ENCODE data around the gene SPTB. TPM values are rescaled to one million over a fixed set of nuclear protein-coding genes. Genes with fewer than 3 reads are reported as not detected.

Gene SPTB
- total RNA-seq, 1 experiment from 2014 or later = 0.10 TPM

DNA sequence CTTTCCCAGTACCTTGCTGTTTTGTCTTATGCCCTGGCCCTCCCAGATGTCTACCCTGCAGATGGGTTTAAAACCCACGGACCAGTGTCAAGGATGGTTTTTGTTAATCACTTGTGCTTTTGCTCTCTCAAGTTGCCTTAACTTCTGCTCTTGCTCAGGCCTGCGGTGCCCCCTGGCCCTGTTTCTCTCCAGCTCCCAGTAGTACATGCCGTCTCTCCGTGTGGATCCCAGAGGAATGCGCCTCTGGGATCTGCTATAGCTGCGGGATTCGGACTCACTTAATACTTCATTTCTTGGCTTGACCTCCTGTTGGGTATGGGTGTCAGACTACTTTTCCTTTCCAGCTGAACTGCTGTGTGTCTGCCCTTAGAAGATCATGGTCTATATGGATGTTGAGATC, 160.9 kb downstream of the SPTB start:
- DNase-seq (ENCODE audit: extremely low read depth, low read depth) = no peak

- DNase-seq (ENCODE audit: extremely low read depth, low read depth) = no peak
Measured at GRCh38 chr14:64717870-64718269, 161.8 kb downstream of the SPTB start.

DNA sequence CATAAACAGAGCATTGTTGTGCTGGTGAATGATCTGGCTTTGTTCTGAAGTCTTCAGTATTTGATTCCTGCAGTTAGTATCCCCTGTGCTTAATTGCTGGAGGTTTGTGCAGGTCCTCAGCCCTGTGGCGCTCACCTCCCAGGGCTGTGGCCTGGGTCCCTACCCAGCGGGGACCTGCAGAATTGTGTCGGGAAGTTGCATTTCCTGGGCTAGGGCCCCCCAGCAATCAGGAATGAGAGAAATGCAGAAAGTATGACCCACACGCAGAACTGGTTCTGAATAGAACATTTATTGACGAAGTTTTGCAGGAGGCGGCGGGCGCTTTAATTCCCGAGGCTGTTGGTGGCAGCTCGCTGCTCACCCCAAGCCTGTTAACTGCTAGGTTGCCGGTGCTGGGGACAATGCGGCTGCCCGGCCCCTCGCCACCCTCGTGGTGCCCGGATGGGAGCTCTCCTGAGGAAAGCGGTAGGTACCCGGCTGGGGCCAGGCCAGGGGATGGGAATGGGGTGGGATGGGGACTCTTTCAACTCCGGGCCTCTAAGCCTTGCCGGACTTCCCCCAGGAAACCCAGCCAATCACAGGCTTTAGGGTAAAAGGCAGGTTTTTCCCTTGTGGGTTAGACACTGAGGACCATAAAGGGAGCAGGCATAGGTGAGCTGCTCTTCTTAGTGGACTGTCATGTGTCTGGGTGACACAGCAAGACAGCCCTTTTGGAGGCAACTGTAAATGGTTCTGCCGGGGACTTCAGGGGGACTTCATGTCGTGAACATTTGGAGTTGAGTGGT, 163.9 kb downstream of the SPTB start:
- DNase-seq (ENCODE audit: extremely low read depth, low read depth) = no peak

- no peak for DNase-seq (ENCODE audit: extremely low read depth, low read depth)
Measured at GRCh38 chr14:64715146-64715627, 164.5 kb downstream of the SPTB start.

DNA sequence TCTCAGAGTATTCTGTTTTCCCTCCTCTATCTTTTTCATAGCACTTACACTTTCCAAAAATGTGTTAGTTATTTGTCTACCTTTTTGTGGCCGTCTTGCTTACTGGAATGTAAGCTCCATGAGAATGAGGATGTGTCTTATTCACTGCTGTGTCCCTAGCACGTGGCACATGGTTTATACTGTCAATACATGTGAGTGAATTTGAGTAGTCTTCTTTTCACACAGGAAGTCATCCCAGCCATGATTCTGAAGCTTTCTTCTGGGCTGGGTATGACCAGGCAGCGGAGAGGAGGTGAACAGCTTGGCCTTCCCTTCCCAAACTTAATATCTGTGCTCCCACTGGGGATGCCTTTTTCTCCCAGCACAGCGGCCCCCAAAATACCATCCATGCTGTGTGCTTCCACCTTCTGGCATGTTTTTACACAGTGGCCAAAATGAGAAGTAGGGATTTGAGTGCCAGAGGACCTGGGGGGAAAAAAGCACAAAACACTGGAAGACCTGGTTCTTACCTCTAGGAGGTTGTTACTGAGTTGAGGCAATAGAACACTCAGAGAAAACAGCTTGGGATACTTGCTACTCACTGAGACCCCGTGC, 165.2 kb downstream of the SPTB start:
- no peak for DNase-seq (ENCODE audit: extremely low read depth, low read depth)

DNA sequence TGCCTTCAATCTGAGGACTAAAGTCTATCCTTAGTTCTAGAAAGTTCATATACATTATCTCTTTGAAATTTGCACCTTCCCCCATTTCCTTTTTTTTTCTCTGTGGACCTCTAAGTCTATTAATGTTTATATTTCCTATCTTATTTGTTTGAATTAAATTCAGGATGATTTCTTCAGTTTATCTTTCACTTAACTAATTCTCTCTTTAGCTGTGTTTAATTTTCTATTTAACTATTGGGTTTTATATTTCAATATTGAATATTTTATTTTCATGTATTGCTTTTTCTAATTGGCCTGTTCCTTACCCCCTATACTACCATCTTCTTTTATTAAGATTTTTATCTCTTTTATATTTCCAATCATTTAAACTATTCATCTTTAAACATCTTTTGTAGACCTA, 166.0 kb downstream of the SPTB start:
- no peak for DNase-seq (ENCODE audit: extremely low read depth, low read depth)

- no peak for DNase-seq (ENCODE audit: extremely low read depth, low read depth)
Measured at GRCh38 chr14:64711039-64711438, 168.7 kb downstream of the SPTB start.

DNA sequence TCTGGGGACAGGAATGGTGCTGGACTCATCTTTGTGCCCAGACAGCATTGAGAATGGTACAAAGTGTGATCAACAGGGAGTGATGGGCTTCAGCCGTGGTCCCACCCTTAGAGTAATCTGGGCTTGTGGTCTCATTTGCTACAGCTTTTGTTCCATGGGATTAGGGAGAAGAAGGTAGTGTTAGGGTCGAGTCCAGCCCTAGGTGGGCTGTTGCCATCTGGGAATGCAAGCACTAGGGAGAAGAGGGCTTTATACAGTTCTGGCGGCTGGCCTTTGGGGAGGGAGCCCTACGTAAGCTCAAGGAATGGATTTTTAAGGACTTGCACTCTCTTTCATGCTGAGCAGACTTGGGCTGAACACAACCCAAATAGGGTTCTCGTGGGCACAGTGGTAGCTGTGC, 170.6 kb downstream of the SPTB start:
- DNase-seq (ENCODE audit: extremely low read depth, low read depth) = no peak

DNA sequence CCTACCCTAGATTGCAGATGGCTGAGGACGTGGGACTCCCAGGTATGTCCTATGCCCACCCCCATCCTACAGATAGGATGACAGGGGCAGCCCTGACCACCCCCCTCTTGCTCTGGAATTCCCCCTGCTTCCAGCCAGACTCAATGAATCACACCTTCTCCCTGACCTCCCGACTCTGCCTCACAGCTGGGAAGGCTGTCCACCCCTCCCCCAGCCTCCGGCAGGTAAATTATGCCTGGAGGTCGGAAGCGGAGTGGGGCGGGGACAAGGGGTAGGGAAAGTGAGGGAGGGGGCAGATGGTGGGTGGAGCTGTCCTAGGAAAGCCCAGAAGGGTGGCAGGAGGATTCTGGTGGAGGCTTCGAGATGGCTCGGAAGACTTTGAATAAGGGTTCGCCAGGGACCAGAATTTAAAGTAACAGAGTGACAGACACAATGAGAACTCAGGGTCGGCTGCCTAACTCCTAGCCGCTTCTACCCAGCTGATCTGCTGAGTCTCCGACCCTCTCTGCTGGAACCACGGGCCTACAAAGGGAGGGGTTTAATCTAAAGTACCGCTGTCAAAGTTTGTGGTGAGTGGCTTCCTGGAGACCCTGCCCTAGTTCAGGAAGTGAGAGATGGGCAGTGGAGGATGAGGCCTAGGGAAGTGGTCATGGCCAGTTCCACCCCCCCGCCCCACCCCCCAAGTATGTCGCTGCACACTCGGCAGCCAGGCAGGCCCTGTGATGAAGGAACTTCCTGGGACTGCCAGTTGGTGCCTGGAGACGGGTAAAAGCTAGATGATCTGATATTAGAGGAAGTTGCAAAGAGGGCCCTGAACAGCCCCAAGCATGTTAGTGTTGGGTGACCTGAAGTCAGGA, 171.3 kb downstream of the SPTB start:
- no peak for DNase-seq (ENCODE audit: extremely low read depth, low read depth)

DNA sequence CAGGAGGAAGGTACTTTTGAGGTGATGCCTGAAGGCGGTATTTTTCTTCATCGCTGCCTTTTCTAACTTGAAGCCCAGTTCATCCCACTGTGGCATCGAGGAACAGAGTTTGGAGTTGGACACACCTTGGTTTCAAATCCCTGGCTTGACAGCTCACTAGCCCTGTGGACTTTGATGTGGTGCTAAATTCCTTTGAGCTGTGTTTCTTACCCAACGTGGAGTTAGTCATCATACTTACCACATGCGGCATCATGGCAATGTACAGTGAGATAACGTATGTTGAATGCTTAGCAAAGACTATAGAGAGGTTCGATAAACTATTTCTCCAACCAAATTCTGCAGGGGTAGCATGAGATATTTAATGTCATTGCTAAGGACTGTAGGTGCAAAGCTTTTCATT, 172.0 kb downstream of the SPTB start:
- peak; percentile 28 for DNase-seq (ENCODE audit: extremely low read depth, low read depth)

- DNase-seq (ENCODE audit: extremely low read depth, low read depth) = no peak
Measured at GRCh38 chr14:64706593-64707193, 173.0 kb downstream of the SPTB start.

DNA sequence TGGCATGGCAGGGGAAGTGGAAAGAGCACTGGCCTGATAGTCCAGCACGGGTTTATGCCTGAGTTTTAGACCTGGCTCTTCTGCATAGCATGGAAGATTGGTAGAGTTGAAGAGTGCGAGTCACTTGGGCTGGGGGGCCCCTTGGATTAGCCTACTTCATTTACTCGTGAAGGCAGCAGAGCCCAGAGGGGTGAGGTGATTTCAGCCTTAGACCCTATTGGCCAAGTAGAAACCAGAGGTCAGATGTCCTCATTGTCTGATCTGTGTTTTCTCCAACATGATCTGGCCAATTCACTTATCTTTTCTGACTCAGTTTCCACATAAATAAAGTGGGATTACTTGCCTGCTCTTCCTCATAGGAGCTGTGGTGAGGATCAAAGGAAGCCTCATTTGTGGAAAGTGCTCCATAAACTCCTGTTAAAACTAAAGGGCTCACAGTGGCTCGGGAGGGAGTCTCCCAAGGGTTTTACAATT, 173.6 kb downstream of the SPTB start:
- no peak for DNase-seq (ENCODE audit: extremely low read depth, low read depth)

DNA sequence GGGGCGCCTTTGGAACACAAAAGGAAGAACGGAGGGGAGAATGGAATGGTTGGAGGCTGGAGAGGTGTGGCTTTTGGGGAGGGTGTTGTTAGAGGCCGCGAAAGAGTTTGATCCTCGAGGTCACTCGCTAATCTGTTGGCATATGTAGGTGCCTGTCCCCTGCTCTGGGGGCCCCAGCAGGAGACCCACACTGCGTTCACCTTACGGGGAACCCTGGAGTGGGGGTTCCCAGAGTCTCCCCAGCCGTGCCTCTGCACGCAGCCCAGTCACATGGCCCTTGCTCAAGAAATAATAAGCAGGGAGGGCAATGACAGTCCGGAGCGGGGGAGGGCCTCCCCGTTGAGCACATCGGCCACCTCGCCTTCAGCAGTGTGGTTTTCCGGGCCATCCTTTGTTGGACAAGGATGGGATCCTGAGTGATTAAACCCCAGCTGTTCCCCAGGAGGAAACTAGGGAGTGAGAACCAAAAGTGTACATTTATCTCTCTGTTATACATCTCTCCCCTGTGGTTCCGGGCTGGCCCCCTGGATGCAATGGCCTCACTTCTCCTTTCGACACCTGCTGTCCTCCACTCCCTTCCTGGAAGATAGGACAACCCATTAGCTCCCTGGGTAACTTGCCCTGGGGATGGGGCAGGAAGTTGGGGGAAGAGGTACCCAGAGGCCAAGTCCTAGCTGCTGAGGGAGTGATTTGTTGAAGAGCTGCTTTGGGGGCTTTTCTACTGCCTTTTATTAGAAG, 174.2 kb downstream of the SPTB start:
- DNase-seq (ENCODE audit: extremely low read depth, low read depth) = no peak

- DNase-seq (ENCODE audit: extremely low read depth, low read depth) = no peak
Measured at GRCh38 chr14:64704743-64705380, 174.8 kb downstream of the SPTB start.

DNA sequence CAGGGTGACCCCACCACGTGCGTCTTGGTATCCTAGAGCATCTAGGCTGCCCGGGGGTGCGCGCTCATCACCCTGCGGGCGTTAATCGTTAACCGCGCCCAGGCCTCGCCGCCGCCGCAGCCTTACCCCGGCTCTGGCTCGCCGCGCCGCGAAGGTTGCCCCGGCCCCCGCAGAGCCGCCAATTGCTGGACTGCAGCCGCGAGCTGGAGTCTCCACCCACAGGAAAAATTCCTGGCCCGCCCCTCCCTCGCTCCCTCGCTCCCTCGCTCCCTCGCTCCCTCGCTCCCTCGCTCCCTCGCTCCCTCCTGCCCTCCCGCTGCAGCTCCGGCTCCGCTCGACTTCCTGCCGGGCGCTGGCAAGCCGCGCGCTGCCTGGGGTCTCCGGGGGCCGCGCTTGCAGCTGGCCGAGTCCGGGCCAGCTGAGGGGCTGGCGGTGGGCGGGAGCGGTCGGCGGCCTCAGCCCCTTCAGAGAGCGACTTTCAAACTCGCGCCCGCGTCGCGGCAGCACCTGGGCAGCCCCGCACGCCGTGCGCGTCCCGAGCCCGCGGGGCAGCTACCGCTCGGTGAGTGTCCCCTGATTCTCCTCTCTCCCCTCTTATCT, 175.5 kb downstream of the SPTB start, which contains the start of gene PLEKHG3:
Gene PLEKHG3 (plus strand): TSS at position 282 of the 600 bp plus-strand sequence. CDS start 23,208 bp downstream, outside the sequence.
- peak; percentile 72 for DNase-seq (ENCODE audit: extremely low read depth, low read depth)

DNA sequence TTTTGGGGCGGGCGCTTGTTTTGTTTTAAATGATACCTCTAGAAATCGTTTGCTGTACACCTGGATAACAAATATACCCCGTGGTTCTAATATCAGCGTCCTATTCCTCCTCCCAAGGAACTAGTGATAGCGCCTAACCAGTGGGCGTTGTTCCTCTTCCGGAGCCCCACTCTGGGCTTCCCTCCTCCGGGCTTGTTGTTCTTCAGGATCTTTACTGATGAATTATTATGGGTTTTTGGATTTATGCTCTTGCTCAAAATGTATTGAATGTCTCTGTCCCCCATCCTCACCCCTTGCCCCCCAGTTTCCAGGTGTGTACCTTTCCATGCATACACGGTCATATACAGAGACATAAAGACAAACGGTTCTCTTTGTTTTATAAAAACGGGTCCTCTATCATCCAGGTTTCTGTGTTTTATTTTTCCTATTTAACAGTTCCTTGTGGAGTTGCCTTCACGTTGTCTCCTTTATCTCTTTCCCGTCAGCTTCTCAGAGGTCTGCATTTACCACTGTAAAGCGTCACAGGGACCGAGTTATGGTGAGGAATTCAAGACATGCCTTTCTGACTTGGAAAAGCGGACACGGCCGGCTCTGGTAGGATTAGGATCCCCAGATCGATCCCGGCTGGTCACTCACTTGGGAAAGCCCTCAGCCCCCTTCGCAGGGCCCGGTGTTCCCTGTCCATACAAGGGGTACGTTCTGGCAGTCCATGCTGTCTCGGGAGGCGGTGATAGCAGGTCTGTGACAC, 176.1 kb downstream of the SPTB start:
- no peak for DNase-seq (ENCODE audit: extremely low read depth, low read depth)

DNA sequence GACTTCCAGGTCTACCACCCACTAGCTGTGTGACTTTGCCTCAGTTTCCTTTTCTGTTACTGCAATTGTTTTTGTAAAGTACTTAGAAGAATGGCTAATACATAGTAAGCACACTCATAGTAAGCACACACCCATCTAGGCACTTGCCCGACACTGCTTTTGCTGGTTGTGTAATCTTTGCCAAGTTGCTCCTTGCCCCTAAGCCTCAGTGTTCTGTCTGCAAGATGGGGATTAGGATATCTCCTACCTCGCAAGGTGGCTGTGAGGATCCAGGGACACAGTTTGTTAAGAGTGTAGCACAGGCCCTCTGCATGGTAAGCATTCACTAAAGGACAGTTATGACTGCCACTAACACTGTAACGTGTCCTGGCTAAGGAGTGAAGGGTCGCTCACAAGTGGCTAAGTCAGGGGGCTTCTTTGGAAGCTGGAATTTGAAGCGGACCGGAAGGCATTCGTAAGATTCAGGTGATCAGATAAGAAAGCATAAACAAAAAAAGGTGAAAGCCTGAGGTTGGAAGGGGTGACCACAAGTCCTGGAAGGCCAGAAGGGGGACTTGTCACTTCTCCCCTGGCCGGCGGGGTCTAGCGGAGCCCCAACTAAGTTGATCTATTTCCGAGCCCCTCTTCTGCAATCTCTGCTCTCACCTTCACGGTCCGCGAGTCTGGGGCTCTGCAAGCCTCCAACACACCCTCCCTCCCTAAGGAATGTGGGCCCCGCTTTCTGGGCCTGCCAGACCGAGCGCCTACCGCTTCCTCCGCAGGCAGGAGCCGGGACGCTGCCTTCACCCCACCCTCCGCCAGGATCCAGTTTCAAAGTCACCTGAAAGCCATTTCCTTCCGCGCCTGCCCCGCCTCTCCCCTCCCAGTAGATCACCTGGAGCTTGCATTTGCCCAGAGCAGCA, 177.0 kb downstream of the SPTB start:
- DNase-seq (ENCODE audit: extremely low read depth, low read depth) = no peak
